ENCODE measurements around the gene CTNND2. TPM values are rescaled to one million over a fixed set of nuclear protein-coding genes. Genes with fewer than 3 reads are reported as not detected.

CTNND2 gene
- total and polyA plus RNA-seq, 4 donors = 0.30 to 2.2 (median 0.71) TPM

GRCh38 chr5:11588803-11589202 is 315.4 kb downstream of the CTNND2 start:
- Histone ChIP-seq H3K9ac (ENCODE audit: insufficient read depth in 1 of 2, low read length in 2 of 2) (no peak overlapping the region), H3K27ac (ENCODE audit: low read depth in 1 of 2, low read length in 1 of 2) (no peak overlapping the region), H3K27me3 (ENCODE audit: control insufficient read depth in 3 of 3, insufficient read depth in 3 of 3, low read length in 2 of 3) (no peaks in the 10 kb centered on the region), H3K36me3 (ENCODE audit: control insufficient read depth in 4 of 4, insufficient read depth in 4 of 4, low read length in 4 of 4) (no peaks in the 10 kb centered on the region), H3K4me3 (no peak overlapping the region), H3K9me3 (ENCODE audit: control insufficient read depth in 4 of 4, insufficient read depth in 3 of 4, low read length in 3 of 4) (no peaks in the 10 kb centered on the region), H3K4me1 (ENCODE audit: control insufficient read depth in 5 of 5, insufficient read depth in 5 of 5, low read length in 5 of 5) (no peaks in the 10 kb centered on the region)
- ATAC-seq (ENCODE audit: insufficient read depth, low FRiP score) = no peak
- TF ChIP-seq CTCF (IDR thresholded peaks at IDR 0.05; ENCODE audit: control extremely low read depth, extremely low read depth) = no peak
- peak; percentile 14 to 33 (median 20) for DNase-seq
- 19 to 20% methylated on average over 6 of the region's 6 CpGs for WGBS, 2 donors

- 83 to 86% methylated on average over 6 of the region's 6 CpGs for WGBS, 2 donors
- no peak overlapping the region for H3K27ac ChIP-seq (ENCODE audit: low read depth in 1 of 2, low read length in 1 of 2)
- no peak overlapping the region for H3K4me3 ChIP-seq
- H3K9ac ChIP-seq (ENCODE audit: insufficient read depth in 1 of 2, low read length in 2 of 2) = no peak overlapping the region
- H3K9me3 ChIP-seq (ENCODE audit: control insufficient read depth in 4 of 4, insufficient read depth in 3 of 4, low read length in 3 of 4) = no peaks in the 10 kb centered on the region
- no peaks in the 10 kb centered on the region for H3K36me3 ChIP-seq (ENCODE audit: control insufficient read depth in 4 of 4, insufficient read depth in 4 of 4, low read length in 4 of 4)
- no peak for DNase-seq
- H3K4me1 ChIP-seq (ENCODE audit: control insufficient read depth in 5 of 5, insufficient read depth in 5 of 5, low read length in 5 of 5) = no peaks in the 10 kb centered on the region
- ATAC-seq (ENCODE audit: insufficient read depth, low FRiP score) = no peak
- H3K27me3 ChIP-seq (ENCODE audit: control insufficient read depth in 3 of 3, insufficient read depth in 3 of 3, low read length in 2 of 3) = no peaks in the 10 kb centered on the region
- TF ChIP-seq CTCF (IDR thresholded peaks at IDR 0.05; ENCODE audit: control extremely low read depth, extremely low read depth) = no peak
These were observed 320.2 kb downstream of the CTNND2 start for GRCh38 chr5:11584017-11584416.

- no peak for ATAC-seq (ENCODE audit: insufficient read depth, low FRiP score)
- no peaks in the 10 kb centered on the region for H3K9me3 ChIP-seq (ENCODE audit: control insufficient read depth in 4 of 4, insufficient read depth in 3 of 4, low read length in 3 of 4)
- H3K36me3 ChIP-seq (ENCODE audit: control insufficient read depth in 4 of 4, insufficient read depth in 4 of 4, low read length in 4 of 4) = no peaks in the 10 kb centered on the region
- H3K4me3 ChIP-seq = no peak overlapping the region
- no peak overlapping the region for H3K9ac ChIP-seq (ENCODE audit: insufficient read depth in 1 of 2, low read length in 2 of 2)
- H3K27me3 ChIP-seq (ENCODE audit: control insufficient read depth in 3 of 3, insufficient read depth in 3 of 3, low read length in 2 of 3) = no peaks in the 10 kb centered on the region
- WGBS, 2 donors = 80 to 82% methylated on average over 4 of the region's 4 CpGs
- H3K4me1 ChIP-seq (ENCODE audit: control insufficient read depth in 5 of 5, insufficient read depth in 5 of 5, low read length in 5 of 5) = peaks cover 0 to 4% (median 0%) of the 10 kb centered on the region in 5 donors
- no peak for DNase-seq
- H3K27ac ChIP-seq (ENCODE audit: low read depth in 1 of 2, low read length in 1 of 2) = no peak overlapping the region
- TF ChIP-seq CTCF (IDR thresholded peaks at IDR 0.05; ENCODE audit: control extremely low read depth, extremely low read depth) = no peak
These were observed 324.9 kb downstream of the CTNND2 start for GRCh38 chr5:11579351-11579750.

- no peak overlapping the region for H3K9ac ChIP-seq (ENCODE audit: insufficient read depth in 1 of 2, low read length in 2 of 2)
- TF ChIP-seq CTCF (IDR thresholded peaks at IDR 0.05; ENCODE audit: control extremely low read depth, extremely low read depth) = no peak
These were observed 329.5 kb downstream of the CTNND2 start for GRCh38 chr5:11574787-11575186.

More at GRCh38 chr5:11574787-11575186, 329.5 kb downstream of the CTNND2 start:
- ATAC-seq (ENCODE audit: insufficient read depth, low FRiP score) = no peak
- Histone ChIP-seq H3K27ac (ENCODE audit: low read depth in 1 of 2, low read length in 1 of 2) (no peak overlapping the region), H3K36me3 (ENCODE audit: control insufficient read depth in 4 of 4, insufficient read depth in 4 of 4, low read length in 4 of 4) (no peaks in the 10 kb centered on the region), H3K9me3 (ENCODE audit: control insufficient read depth in 4 of 4, insufficient read depth in 3 of 4, low read length in 3 of 4) (no peaks in the 10 kb centered on the region), H3K4me3 (no peak overlapping the region), H3K4me1 (ENCODE audit: control insufficient read depth in 5 of 5, insufficient read depth in 5 of 5, low read length in 5 of 5) (peaks cover 0 to 4% (median 0%) of the 10 kb centered on the region in 5 donors), H3K27me3 (ENCODE audit: control insufficient read depth in 3 of 3, insufficient read depth in 3 of 3, low read length in 2 of 3) (no peaks in the 10 kb centered on the region)
- no peak for DNase-seq
- 83 to 85% methylated on average over 2 of the region's 2 CpGs for WGBS, 2 donors
